WTC11 (cell line): ENCODE data around the gene RGL4. TPM values are rescaled to one million over a fixed set of nuclear protein-coding genes. Genes with fewer than 3 reads are reported as not detected.
A peak's percentile ranks its signal among the peaks of the same experiment; 100 is the strongest.

Source experiments
- ATAC-seq: fragments of 200-7000 bp; cut with Tn5 transposase; 2 replicates; pipeline ENCODE4 v1.10.0; 2021; ENCODE audit warnings: mild to moderate bottlenecking, moderate library complexity
- CTCF ChIA-PET: fragments of 300-600 bp; sonication (Branson Sonifier 250); formaldehyde crosslinking; loops from one replicate; lab custom pipeline; 2021; ENCODE audit warnings: antibody characterized with exemption; lab: Charles Lee
- POLR2A ChIA-PET: fragments of 350-600 bp; sonication (Branson Sonifier 250); formaldehyde crosslinking; loops from one replicate; lab custom pipeline; 2021; ENCODE audit warnings: antibody characterized with exemption; lab: Charles Lee
- DNase-seq: peaks from one replicate; pipeline ENCODE4 v3.0.0; 2021; ENCODE audit warnings: low spot score
- H3K27ac Mint-ChIP-seq: 2 replicates; pipeline ENCODE4 v1.8.0; 2021; ENCODE audit warnings: mixed read lengths
- H3K27me3 Mint-ChIP-seq: 2 replicates; pipeline ENCODE4 v1.8.0; 2021; ENCODE audit warnings: low read depth, mild to moderate bottlenecking, moderate library complexity, mixed read lengths
- H3K36me3 Mint-ChIP-seq: 2 replicates; pipeline ENCODE4 v1.8.0; 2021; ENCODE audit warnings: mixed read lengths
- H3K4me1 Mint-ChIP-seq: 2 replicates; pipeline ENCODE4 v1.8.0; 2022; ENCODE audit warnings: mixed read lengths
- H3K4me3 Mint-ChIP-seq: 2 replicates; pipeline ENCODE4 v1.8.0; 2021; ENCODE audit warnings: mild to moderate bottlenecking, moderate library complexity, mixed read lengths
- H3K9me3 Mint-ChIP-seq: 2 replicates; pipeline ENCODE4 v1.8.0; 2021; ENCODE audit warnings: mixed read lengths
- AFF4 ChIP-seq: sonication (generic); formaldehyde crosslinking; IDR thresholded peaks from 2 replicates; pipeline ENCODE4 v1.8.1; 2023; ENCODE audit warnings: mild to moderate bottlenecking, missing genetic modification reagents, borderline replicate concordance
- ATF1 ChIP-seq: sonication (generic); formaldehyde crosslinking; IDR thresholded peaks from 2 replicates; pipeline ENCODE4 v1.8.1; 2023; ENCODE audit warnings: mild to moderate bottlenecking, moderate library complexity, missing genetic modification reagents
- ATF2 ChIP-seq: sonication (generic); formaldehyde crosslinking; IDR thresholded peaks from 2 replicates; pipeline ENCODE4 v1.8.1; 2022; ENCODE audit warnings: low read depth, missing genetic modification reagents, borderline replicate concordance
- HMGXB4 ChIP-seq: sonication (generic); formaldehyde crosslinking; IDR thresholded peaks from 2 replicates; pipeline ENCODE4 v1.8.1; 2023; ENCODE audit warnings: mild to moderate bottlenecking, moderate library complexity, missing genetic modification reagents
- MYBL2 ChIP-seq: sonication (generic); formaldehyde crosslinking; IDR thresholded peaks from 2 replicates; pipeline ENCODE4 v1.8.1; 2023; ENCODE audit warnings: mild to moderate bottlenecking, moderate library complexity, missing genetic modification reagents
- NFE2L1 ChIP-seq: sonication (generic); formaldehyde crosslinking; IDR thresholded peaks from 2 replicates; pipeline ENCODE4 v1.8.1; 2023; ENCODE audit warnings: missing genetic modification reagents
- RELA ChIP-seq: sonication (generic); formaldehyde crosslinking; IDR thresholded peaks from 2 replicates; pipeline ENCODE4 v1.8.1; 2022; ENCODE audit warnings: missing genetic modification reagents, mild to moderate bottlenecking, borderline replicate concordance
- ZBTB21 ChIP-seq: sonication (generic); formaldehyde crosslinking; IDR thresholded peaks from 2 replicates; pipeline ENCODE4 v1.8.1; 2023; ENCODE audit warnings: mild to moderate bottlenecking, missing genetic modification reagents, borderline replicate concordance
- ZNF232 ChIP-seq: sonication (generic); formaldehyde crosslinking; IDR thresholded peaks from 2 replicates; pipeline ENCODE4 v1.8.0; 2022; ENCODE audit warnings: mild to moderate bottlenecking, missing genetic modification reagents
- ZNF281 ChIP-seq: sonication (generic); formaldehyde crosslinking; IDR thresholded peaks from 2 replicates; pipeline ENCODE4 v1.8.0; 2023; ENCODE audit warnings: mild to moderate bottlenecking, missing genetic modification reagents
- ZNF532 ChIP-seq: fragments of 250-450 bp; sonication (Bioruptor Pico); IDR thresholded peaks from 2 replicates; pipeline ENCODE4 v1.9.0; 2021; ENCODE audit warnings: mild to moderate bottlenecking, borderline replicate concordance
- total RNA-seq: library from RNA; stranded (reverse); gene quantifications from 3 replicates; pipeline ENCODE4 v1.2.3, GENCODE V29; 2021
- TF ChIP-seq, protein P1 (sequence below): sonication (generic); formaldehyde crosslinking; IDR thresholded peaks from 2 replicates; pipeline ENCODE4 v1.8.0; 2022; ENCODE audit warnings: mild to moderate bottlenecking, missing genetic modification reagents
- TF ChIP-seq, protein P2 (sequence below): sonication (generic); formaldehyde crosslinking; IDR thresholded peaks from 2 replicates; pipeline ENCODE4 v1.8.1; 2023; ENCODE audit warnings: mild to moderate bottlenecking, missing genetic modification reagents
- TF ChIP-seq, protein P3 (sequence below): sonication (generic); formaldehyde crosslinking; IDR thresholded peaks from 2 replicates; pipeline ENCODE4 v1.8.0; 2022; ENCODE audit warnings: mild to moderate bottlenecking, missing genetic modification reagents
- TF ChIP-seq, protein P4 (sequence below): sonication (generic); formaldehyde crosslinking; IDR thresholded peaks from 2 replicates; pipeline ENCODE4 v1.8.1; 2022; ENCODE audit warnings: mild to moderate bottlenecking, moderate library complexity, missing genetic modification reagents

Gene RGL4
- total RNA-seq, 1 experiment from 2014 or later: not detected

DNA sequence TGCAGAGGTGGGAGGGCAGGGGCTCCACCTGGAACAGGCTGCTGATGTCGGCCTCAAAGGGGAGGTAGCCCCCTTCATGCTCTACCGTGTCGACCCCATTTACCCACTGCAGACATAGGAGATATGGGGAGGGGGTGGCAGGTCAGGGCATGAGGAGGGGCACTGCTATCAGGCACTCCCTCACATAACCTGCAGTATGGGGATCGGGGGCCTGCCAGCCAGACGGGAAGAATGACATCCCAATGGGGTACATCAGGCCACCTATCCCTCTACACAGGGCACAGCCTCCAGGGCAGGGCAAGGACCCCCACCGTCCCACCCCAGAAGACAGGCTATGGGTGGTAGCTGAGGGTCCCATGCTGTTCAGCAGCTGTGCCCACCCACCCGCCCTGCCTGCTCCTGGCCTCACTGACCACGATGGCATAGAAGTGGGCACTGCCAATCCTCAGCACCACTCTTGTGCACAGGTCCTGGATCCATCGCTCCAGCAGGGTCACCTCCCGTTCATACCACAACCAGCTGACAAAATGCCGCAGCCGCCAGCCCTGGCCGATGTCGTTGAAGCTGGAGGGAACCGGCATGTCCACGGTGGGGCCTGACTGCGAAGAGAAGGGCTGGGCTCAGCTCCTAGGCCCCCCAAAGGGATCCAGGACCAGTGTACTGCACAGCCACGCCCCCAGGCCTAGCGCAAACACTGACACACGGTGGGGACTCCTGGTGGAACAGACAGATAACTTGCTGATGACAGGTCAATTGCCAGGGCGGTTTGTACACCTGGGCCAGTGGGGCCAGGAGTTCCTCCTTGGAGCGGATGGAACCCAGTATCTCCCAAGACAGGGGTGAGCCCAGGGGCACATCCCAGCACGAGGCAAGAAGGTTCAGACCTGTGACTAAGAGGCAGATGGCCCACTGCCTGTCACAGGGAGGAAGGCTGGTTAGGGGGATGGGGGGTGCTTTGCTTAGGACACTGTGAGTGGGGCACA, 24.1 kb downstream of the RGL4 start:
- no peak for ATAC-seq
- no peak overlapping the region for H3K27ac Mint-ChIP-seq
- no peaks in the 10 kb centered on the region for H3K9me3 Mint-ChIP-seq
- peak overlapping the region; percentile 71 for H3K4me3 Mint-ChIP-seq
- CTCF ChIA-PET: no interaction called here
- TF ChIP-seq, protein P1, sequence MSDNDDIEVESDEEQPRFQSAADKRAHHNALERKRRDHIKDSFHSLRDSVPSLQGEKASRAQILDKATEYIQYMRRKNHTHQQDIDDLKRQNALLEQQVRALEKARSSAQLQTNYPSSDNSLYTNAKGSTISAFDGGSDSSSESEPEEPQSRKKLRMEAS: no peak
- TF ChIP-seq AFF4 (no peak), ZNF281 (CRISPR knock-in tag) (no peak), HMGXB4 (no peak), ZNF532 (no peak), ZBTB21 (no peak), ZNF232 (CRISPR knock-in tag) (no peak), ATF1 (no peak), NFE2L1 (CRISPR knock-in tag) (no peak), ATF2 (no peak), MYBL2 (CRISPR knock-in tag) (no peak), RELA (CRISPR knock-in tag) (no peak)
- TF ChIP-seq, protein P2, sequence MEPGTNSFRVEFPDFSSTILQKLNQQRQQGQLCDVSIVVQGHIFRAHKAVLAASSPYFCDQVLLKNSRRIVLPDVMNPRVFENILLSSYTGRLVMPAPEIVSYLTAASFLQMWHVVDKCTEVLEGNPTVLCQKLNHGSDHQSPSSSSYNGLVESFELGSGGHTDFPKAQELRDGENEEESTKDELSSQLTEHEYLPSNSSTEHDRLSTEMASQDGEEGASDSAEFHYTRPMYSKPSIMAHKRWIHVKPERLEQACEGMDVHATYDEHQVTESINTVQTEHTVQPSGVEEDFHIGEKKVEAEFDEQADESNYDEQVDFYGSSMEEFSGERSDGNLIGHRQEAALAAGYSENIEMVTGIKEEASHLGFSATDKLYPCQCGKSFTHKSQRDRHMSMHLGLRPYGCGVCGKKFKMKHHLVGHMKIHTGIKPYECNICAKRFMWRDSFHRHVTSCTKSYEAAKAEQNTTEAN (CRISPR knock-in tag): no peak
- TF ChIP-seq, protein P3, sequence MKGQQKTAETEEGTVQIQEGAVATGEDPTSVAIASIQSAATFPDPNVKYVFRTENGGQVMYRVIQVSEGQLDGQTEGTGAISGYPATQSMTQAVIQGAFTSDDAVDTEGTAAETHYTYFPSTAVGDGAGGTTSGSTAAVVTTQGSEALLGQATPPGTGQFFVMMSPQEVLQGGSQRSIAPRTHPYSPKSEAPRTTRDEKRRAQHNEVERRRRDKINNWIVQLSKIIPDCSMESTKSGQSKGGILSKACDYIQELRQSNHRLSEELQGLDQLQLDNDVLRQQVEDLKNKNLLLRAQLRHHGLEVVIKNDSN: no peak
- TF ChIP-seq, protein P4, sequence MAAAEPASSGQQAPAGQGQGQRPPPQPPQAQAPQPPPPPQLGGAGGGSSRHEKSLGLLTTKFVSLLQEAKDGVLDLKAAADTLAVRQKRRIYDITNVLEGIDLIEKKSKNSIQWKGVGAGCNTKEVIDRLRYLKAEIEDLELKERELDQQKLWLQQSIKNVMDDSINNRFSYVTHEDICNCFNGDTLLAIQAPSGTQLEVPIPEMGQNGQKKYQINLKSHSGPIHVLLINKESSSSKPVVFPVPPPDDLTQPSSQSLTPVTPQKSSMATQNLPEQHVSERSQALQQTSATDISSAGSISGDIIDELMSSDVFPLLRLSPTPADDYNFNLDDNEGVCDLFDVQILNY (CRISPR knock-in tag): no peak
- TF ChIP-seq, all 79 proteins: peak for 0
- DNase-seq: no peak
- Mint-ChIP-seq H3K4me1 (0 out of 2 replicates have a peak, but pooled peaks cover 4% of the 10 kb centered on the region), H3K36me3 (peaks cover 33% of the 10 kb centered on the region), H3K27me3 (no peaks in the 10 kb centered on the region)
- POLR2A ChIA-PET: no interaction called here
